ENCODE data around the gene GNAQ.

GNAQ gene

GRCh38 chr9:77811832-77812231, 219.8 kb downstream of the GNAQ start:
- DNase-seq (ENCODE audit: low read depth): no peak
- H3K4me3 ChIP-seq (ENCODE audit: low read length): no peak overlapping the region
- TF ChIP-seq CTCF (conservative IDR thresholded peaks at IDR 0.05; ENCODE audit: low read depth, low read length): no peak

- TF ChIP-seq CTCF (conservative IDR thresholded peaks at IDR 0.05; ENCODE audit: low read depth, low read length): no peak
- DNase-seq (ENCODE audit: low read depth): no peak
- no peak overlapping the region for H3K4me3 ChIP-seq (ENCODE audit: low read length)
Measured at GRCh38 chr9:77810637-77811119, 220.9 kb downstream of the GNAQ start.

- no peak overlapping the region for H3K4me3 ChIP-seq (ENCODE audit: low read length)
- DNase-seq (ENCODE audit: low read depth): no peak
- TF ChIP-seq CTCF (conservative IDR thresholded peaks at IDR 0.05; ENCODE audit: low read depth, low read length): no peak
Measured at GRCh38 chr9:77810047-77810446, 221.6 kb downstream of the GNAQ start.

GRCh38 chr9:77809552-77809951, 222.1 kb downstream of the GNAQ start:
- DNase-seq (ENCODE audit: low read depth): no peak
- H3K4me3 ChIP-seq (ENCODE audit: low read length): no peak overlapping the region
- TF ChIP-seq CTCF (conservative IDR thresholded peaks at IDR 0.05; ENCODE audit: low read depth, low read length): no peak

- no peak for DNase-seq (ENCODE audit: low read depth)
- H3K4me3 ChIP-seq (ENCODE audit: low read length): no peak overlapping the region
- TF ChIP-seq CTCF (conservative IDR thresholded peaks at IDR 0.05; ENCODE audit: low read depth, low read length): no peak
Measured at GRCh38 chr9:77808751-77809081, 222.9 kb downstream of the GNAQ start.

- no peak for DNase-seq (ENCODE audit: low read depth)
- TF ChIP-seq CTCF (conservative IDR thresholded peaks at IDR 0.05; ENCODE audit: low read depth, low read length): no peak
- H3K4me3 ChIP-seq (ENCODE audit: low read length): no peak overlapping the region
Measured at GRCh38 chr9:77807846-77808750, 223.5 kb downstream of the GNAQ start.

GRCh38 chr9:77807281-77807683, 224.3 kb downstream of the GNAQ start:
- H3K4me3 ChIP-seq (ENCODE audit: low read length): no peak overlapping the region
- DNase-seq (ENCODE audit: low read depth): peak; percentile 88
- no peak for TF ChIP-seq CTCF (conservative IDR thresholded peaks at IDR 0.05; ENCODE audit: low read depth, low read length)
